ENCODE results near the gene IFT22.
"Not testable (repeated sequence)": the region's sequence is repeated elsewhere in the genome, so short reads cannot be mapped to it uniquely, and the experiment has no call there.

The IFT22 gene

GRCh38 chr7:101308245-101309085, 13.1 kb downstream of the IFT22 start:
- peak; percentile 24 for DNase-seq (ENCODE audit: low read depth)

DNA sequence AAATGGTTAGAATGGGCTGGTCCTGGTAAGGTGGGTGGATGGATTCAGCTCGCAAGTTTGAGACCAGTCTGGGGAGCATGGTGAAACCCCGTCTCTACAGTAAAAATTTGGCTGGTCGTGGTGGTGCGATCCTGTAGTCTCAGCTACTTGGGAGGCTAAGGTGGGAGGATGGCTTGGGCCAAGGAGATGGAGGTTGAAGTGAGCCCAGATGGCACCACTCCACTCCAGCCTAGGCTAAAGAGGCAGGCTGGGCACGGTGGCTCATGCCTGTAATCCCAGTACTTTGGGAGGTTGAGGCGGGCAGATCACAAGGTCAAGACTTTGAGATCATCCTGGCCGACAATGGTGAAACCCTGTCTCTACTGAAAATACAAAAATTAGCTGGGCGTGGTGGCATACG, 15.3 kb downstream of the IFT22 start:
- no peak for DNase-seq (ENCODE audit: low read depth)

DNA sequence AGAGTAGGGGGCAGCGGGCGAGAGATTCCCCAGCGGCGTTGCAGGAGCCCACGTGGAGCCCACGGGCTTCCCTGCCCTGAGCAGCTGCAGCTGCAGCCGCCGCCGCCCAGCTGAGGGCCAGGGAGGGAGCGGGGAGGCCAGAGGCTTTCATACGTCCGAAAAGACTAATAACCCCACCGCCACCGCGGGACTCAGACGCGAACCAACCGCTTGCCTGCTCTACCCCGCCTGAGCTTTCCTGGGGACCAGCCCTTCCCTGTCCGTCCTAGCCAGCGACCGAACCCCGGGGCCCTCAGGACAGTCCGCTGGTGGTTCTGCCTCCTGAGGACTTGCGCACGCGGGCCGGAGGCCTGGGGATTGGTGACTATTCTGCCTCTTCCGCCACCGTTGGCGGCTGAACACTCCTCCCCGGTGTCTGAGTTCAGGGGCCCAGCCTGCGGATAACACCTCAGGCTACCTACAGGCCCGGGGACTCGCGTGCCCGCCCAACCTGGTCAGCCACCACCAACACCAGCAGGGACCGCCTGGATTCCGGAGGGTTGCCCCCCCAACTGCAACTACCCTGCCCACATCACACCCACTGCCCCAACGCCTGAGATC, 18.4 kb downstream of the IFT22 start:
- no peak for DNase-seq (ENCODE audit: low read depth)

DNA sequence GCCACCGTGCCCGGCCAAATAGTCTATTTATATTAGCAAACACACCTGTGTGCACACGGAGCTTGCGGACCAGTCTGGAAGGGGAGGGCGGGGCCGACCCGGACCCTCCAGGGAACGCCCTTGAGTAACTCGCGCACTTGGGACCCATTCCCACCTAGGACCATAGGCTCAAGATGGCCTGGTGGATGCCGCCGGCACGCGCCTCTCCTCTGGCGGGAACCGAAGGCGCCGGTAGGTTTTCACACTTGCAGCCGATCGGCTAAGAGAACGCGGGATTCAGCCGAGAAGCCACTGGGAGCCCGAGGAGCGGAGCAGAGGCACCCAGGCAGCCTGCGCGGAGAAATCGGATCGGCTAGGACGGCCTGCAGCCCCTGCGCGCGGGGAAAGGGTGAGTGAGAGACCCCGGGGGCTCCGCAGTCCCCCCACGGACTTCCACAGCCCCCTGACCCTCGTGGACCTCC, 18.9 kb downstream of the IFT22 start:
- DNase-seq (ENCODE audit: low read depth) = no peak

DNA sequence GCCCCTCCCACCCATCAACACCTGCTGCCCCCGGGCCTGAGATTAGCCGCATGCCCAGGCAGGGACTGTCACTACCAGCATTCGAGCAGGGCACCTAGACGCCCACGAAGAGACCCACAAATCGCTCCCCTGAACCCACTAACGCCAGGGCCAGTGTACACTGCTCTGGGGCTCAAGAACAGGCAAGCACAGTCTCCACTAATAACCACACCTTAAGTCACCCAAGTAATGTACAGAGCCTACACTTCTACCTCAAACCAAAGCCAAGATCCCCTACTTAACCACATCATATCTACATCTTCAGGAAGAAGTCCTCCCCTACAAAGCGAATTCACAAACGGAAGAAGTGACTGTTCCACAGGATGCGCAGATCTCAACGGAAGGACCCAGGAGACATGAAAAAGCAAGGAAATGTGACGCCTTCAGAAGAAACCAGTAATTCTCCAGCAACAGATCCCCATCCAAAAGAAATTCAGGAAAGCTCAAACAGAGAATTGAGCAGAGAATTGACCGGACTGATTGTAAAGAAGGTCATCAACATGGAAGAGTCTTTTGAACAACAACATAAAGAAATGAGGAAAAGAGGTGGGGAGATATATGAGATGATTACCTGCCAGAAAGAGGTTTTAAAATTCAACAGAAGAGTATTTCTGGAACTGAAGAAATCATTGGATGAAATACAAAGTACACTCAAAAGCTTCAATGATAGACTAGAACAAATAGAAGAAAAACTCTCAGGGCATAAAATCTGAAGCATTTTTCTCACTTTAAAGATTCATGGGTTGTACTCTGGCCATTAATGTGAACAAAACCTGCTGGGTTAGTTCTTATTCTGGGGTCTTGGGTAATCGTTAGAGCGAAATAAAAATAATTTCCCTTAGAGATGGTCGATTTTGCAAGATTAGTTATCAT, 20.9 kb downstream of the IFT22 start:
- DNase-seq (ENCODE audit: low read depth) = no peak

DNA sequence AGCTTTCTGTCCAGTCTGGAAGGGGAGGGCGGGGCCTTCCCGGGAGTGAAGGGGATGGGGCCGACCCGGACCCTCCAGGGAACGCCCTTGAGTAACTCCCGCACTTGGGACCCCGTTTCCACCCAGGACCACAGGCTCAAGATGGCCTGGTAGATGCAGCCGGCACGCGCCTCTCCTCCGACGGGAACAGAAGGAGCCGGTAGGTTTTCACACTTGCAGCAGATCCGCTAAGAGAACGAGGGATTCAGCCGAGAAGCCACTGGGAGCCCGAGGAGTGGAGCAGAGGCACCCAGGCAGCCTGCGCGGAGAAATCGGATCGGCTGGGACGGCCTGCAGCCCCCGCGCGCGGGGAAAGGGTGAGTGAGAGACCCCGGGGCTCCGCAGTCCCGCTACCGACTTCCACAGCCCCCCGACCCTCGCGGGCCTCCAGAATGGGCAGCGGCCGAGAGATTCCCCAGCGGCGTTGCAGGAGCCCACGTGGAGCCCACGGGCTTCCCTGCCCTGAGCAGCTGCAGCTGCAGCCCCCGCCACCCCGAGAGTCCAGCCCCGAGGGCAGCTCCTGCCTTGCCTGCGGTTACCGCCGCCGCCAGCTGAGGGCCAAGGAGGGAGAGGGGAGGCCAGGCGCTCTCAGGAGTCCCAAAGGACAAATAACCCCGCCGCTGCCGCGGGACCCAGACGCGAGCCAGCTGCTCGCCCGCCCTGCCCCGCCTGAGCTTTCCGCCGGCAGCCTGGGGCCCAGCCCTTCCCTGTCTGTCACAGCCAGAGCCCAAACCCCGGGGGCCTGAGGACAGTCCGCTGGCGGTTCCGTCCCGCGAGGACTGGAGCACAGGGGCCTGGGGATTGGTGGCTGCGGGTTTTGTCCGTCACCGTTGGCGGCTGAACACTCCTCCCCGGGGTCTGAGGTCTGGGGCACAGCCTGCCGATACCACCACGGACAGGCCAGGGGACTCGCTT, 21.8 kb downstream of the IFT22 start:
- no peak for DNase-seq (ENCODE audit: low read depth)

GRCh38 chr7:101294832-101295121, 26.8 kb downstream of the IFT22 start:
- no peak for DNase-seq (ENCODE audit: low read depth)

GRCh38 chr7:101294039-101294831, 27.4 kb downstream of the IFT22 start:
- no peak for DNase-seq (ENCODE audit: low read depth)

DNA sequence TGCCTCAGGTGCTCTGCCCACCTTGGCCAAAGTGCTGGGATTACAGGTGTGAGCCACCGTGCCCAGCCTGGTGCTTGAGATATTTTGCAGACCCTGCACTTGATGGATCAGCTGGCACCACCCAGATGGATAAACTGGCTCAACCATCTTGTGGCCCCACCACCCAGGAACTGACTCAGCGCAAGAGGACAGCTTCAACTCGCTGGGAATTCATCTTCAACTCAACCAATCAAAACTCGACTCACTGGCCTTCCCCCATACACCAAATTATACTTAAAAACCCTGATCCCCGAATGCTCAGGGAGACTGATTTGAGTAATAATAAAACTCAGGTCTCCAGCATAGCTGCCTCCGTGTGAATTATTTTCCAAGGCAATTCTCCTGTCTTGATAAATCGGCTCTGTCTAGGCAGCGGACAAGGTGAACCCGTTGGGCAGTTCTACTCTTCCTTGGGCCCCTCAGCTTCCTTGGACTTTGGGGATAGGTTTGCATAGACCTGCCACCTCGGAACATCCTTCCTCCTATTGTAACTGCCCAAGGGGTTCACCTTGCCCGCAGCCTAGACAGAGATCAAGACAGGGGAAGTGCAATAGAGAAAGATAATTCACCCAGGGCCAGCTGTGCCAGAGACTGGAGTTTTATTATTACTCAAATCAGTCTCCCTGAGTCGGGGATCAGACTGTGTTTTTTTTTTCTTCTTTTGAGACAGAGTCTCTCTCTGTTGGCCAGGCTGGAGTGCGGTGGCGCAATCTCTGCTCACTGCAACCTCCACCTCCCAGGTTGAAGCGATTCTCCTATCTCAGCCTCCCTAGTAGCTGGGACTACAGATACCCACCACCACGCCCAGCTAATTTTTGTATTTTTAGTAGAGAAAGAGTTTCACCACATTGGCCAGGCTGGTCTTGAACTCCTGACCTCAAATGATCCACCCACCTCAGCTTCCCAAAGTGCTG, 28.3 kb downstream of the IFT22 start:
- not testable (repeated sequence) for DNase-seq (ENCODE audit: low read depth)

DNA sequence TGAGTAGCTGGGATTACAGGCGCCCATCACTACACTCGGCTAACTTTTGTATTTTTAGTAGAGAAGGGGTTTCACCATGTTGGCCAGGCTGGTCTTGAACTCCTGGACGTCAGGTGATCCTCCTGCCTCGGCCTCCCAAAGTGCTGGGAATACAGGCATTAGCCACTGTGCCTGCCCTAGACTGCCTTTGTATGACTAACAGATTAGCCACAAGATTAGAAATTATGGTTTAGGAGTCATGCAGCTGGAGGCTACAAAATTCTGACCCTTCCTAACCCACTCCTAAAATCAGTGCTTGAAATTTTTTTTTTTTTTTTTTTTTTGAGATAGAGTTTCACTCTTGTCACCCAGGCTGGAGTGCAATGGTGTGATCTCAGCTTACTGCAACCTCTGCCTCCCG, 29.0 kb downstream of the IFT22 start:
- not testable (repeated sequence) for DNase-seq (ENCODE audit: low read depth)

DNA sequence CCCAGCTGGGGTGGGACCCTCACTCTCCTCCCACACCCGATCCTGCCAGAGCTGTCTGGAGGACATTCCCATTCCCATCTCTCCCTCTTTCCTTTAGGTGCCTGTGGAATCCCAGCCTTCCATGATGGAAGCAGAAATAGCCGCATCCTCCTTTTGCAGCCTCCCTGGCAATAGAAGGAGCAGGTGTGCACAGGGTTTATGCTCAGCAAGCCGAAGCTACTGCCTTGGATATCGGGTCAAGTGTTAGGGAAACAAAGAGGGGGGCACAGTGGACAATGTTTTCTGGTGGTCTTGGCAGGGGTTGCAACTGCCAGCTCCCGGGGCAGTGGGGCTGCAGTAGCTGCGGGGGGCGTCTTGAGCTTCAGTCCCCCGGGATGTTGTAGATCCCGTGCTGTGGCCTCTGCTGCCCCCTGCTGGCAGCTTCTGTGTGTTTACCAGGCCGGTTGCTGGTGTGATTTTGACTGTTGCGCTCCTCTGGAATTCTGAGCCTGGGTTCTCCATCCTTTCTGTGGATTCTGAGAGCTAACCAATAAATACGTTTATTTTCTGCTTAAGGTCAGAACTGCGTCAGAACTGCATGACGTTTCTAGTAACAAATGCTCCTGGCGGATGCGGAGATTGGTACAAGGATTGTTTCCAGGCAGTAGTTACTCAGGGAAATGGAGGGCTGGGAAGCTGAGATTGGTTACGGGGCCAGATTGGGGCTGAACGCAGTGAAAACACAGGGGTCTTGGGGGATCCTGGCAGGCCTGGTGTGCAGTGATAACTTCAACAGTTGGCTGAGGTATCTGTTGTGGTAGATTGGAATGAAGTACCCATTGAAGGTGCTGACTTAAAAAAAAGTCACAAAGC, 31.2 kb downstream of the IFT22 start:
- DNase-seq (ENCODE audit: low read depth) = peak; percentile 38

DNA sequence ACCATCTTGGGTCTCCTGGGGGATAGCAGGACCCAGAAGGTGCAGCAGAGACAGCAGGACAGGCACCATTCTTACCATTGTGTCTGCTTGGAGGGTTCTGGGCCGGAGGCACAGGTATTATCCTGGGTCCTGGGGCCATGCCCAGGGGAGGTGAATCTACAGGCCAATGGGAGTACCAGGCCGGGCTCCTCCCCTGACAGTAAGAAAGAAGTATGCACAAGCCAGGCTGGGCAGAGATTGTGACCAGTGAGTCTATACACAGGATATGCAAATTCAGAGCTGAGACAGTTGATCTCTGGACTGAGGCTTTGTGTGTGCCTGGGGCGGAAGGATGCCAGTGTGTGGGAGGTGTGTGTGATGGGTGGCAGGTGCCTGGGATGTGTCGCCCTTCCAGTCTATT, 31.9 kb downstream of the IFT22 start:
- not testable (repeated sequence) for DNase-seq (ENCODE audit: low read depth)

- no peak for DNase-seq (ENCODE audit: low read depth)
These were observed 33.2 kb downstream of the IFT22 start for GRCh38 chr7:101288439-101288838.

- no peak for DNase-seq (ENCODE audit: low read depth)
These were observed 34.6 kb downstream of the IFT22 start for GRCh38 chr7:101287032-101287431.

DNA sequence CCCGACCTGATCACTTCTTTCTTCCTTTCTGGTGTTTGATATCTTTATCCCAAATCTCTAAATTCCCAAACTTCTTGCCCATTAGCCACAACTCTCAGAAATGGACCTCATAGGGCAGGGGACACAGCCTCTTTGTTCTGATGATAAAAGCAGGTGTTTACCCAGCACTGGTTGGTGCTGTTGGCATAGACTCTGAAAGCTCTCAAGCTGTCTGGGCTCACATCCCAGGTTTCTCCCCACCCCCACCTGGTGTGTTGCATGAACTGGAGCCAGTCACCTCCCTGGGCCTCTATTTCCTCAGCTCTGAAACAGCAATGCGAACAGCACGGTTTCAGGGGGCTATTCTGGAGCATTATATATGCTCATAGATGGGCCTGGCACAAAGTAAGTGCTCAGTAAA, 35.7 kb downstream of the IFT22 start:
- DNase-seq (ENCODE audit: low read depth) = not testable (repeated sequence)

DNA sequence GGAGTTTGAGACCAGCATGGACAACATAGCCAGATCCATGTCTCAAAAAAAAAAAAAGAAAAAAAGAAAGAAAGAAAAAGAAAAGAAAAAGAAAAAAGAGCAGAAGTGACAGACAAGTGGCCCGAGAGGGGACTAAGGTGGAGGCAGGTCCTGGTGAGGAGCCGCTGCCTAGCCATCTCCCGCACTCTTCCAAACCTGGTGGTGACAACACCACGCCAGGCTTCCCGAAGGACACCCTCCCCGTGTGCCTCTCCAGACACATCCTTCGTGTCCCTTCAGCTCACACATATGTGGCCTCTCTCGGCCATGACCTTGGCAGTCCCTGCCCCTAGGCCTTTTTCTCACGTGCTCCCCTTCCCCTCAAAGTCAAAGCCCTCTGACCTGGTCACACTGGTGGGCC, 36.4 kb downstream of the IFT22 start:
- no peak for DNase-seq (ENCODE audit: low read depth)

GRCh38 chr7:101280912-101281311, 40.7 kb downstream of the IFT22 start:
- not testable (repeated sequence) for DNase-seq (ENCODE audit: low read depth)

DNA sequence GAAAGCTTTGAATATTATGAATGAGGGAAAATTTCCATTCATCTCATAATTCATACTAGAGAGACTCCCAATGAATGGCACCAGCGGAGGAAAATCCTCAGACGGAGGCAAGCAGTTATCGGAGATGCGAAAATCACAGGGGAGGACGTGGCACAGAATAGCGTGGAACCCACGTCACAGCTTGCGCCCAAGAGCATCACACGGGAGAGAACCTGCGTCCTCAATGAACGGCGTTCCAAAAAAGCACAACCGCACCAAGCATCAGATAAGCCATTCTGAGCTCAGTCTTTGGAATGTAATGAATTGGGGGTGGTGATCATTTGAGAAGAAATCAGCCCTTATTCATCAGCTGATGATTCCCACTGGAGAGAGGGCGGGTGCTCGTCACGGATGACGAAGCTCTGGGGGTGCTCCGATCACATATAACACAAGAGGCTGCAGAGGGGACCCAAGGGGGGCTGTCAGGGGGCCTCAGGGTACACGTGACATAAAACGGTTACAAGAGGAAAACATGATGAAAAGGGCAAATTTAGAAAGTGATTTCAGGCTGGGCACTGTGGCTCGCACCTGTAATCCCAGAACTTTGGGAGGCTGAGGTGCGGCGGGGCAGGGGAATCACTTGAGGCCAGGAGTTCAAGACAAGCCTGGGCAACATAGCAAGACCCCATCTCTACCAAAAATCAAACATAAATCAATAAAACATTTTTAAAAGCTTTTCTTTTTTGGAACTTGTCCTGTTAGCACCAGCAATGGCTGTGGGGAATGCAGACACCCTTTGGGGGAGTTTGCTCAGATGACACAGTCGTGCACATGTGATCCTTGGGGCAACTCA, 42.9 kb downstream of the IFT22 start:
- no peak for DNase-seq (ENCODE audit: low read depth)
